Keratinocyte (primary cell): ENCODE results near the gene CHAMP1. TPM values are rescaled to one million over a fixed set of nuclear protein-coding genes. Genes with fewer than 3 reads are reported as not detected.

Experiments
- DNase-seq: peaks from one replicate; pipeline ENCODE4 v3.0.0-alpha.2; 2011; ENCODE audit warnings: low read depth, missing footprints, low spot score
- FAIRE-seq: peaks from 2 replicates; lab custom pipeline; 2011; peaks lifted over from hg19 to GRCh38; lab: Jason Lieb, UNC
- H2AFZ ChIP-seq: 2 replicates; pipeline ENCODE4 v1.6.0; 2012; ENCODE audit warnings: low read length, control low read depth, inconsistent platforms; ENCODE audit not compliant: control insufficient read depth
- H3K27ac ChIP-seq: 2 replicates; pipeline ENCODE4 v1.5.1; 2011; ENCODE audit warnings: low read length; ENCODE audit not compliant: control insufficient read depth, insufficient read depth
- H3K27me3 ChIP-seq: 3 replicates; pipeline ENCODE4 v1.6.0; 2011; ENCODE audit warnings: low read length; ENCODE audit not compliant: control insufficient read depth, insufficient read depth; ENCODE audit errors: extremely low read depth
- H3K36me3 ChIP-seq, 2 experiments: 2 replicates in 1 of 2; 3 replicates in 1 of 2; pipeline ENCODE4 v1.5.1; 2011; ENCODE audit warnings: low read length in 2 of 2, mild to moderate bottlenecking in 1 of 2; ENCODE audit not compliant: control insufficient read depth in 2 of 2, insufficient read depth in 2 of 2; ENCODE audit errors: extremely low read depth in 1 of 2
- H3K4me1 ChIP-seq: 3 replicates; pipeline ENCODE4 v1.5.1; 2011; ENCODE audit warnings: low read length; ENCODE audit not compliant: control insufficient read depth, insufficient read depth; ENCODE audit errors: extremely low read depth
- H3K4me2 ChIP-seq: 3 replicates; pipeline ENCODE4 v1.6.0; 2011; ENCODE audit warnings: low read depth, low read length; ENCODE audit not compliant: control insufficient read depth, insufficient read depth; ENCODE audit errors: extremely low read depth
- H3K4me3 ChIP-seq, 3 experiments: fragments of 200-600 bp in 1 of 3; sonication (generic) in 1 of 3; 2 replicates in 2 of 3; 3 replicates in 1 of 3; pipeline ENCODE4 v1.5.1; 2011 to 2016; ENCODE audit warnings: low read length in 3 of 3, mild to moderate bottlenecking in 3 of 3, control low read depth in 2 of 3, inconsistent platforms in 1 of 3, low read depth in 1 of 3, mixed read lengths in 1 of 3, mixed run types in 1 of 3, moderate library complexity in 1 of 3; ENCODE audit not compliant: control insufficient read depth in 2 of 3, insufficient read depth in 2 of 3; ENCODE audit errors: extremely low read depth in 1 of 3
- H3K79me2 ChIP-seq: 2 replicates; pipeline ENCODE4 v1.6.0; 2012; ENCODE audit warnings: low read length; ENCODE audit not compliant: control insufficient read depth, insufficient read depth
- H3K9ac ChIP-seq: 3 replicates; pipeline ENCODE4 v1.6.0; 2011; ENCODE audit warnings: low read length; ENCODE audit not compliant: control insufficient read depth, insufficient read depth; ENCODE audit errors: extremely low read depth
- H3K9me1 ChIP-seq: 3 replicates; pipeline ENCODE4 v1.6.0; 2011; ENCODE audit warnings: low read length; ENCODE audit not compliant: control insufficient read depth, insufficient read depth; ENCODE audit errors: extremely low read depth
- H3K9me3 ChIP-seq: 2 replicates; pipeline ENCODE4 v1.5.1; 2012; ENCODE audit warnings: low read depth, low read length; ENCODE audit not compliant: control insufficient read depth
- H4K20me1 ChIP-seq: 3 replicates; pipeline ENCODE4 v1.6.0; 2011; ENCODE audit warnings: low read length; ENCODE audit not compliant: control insufficient read depth, insufficient read depth; ENCODE audit errors: extremely low read depth
- CTCF ChIP-seq, 3 experiments: IDR thresholded peaks in 1 of 3; conservative IDR thresholded peaks in 1 of 3; optimal IDR thresholded peaks in 1 of 3; 2 replicates in 2 of 3; 3 replicates in 1 of 3; pipeline versions ENCODE3 to v1.5.1; 2011; ENCODE audit warnings: low read length in 3 of 3, mild to moderate bottlenecking in 3 of 3, moderate library complexity in 2 of 3, control low read depth in 1 of 3, inconsistent platforms in 1 of 3; ENCODE audit not compliant: insufficient read depth in 2 of 3; ENCODE audit errors: extremely low read depth in 1 of 3
- EZH2 ChIP-seq: IDR thresholded peaks from one replicate; pipeline ENCODE4 v1.6.1; 2012; ENCODE audit warnings: inconsistent platforms, mild to moderate bottlenecking, low read length, moderate library complexity
- dilution Hi-C: fragments of 300-500 bp; cut with MboI; formaldehyde crosslinking; loops from one replicate; pipeline ENCODE4 v1.7.0; 2020; ENCODE audit warnings: low sequenced_read_pairs; ENCODE audit not compliant: extremely low pct_ligation_motif_present
- polyA plus RNA-seq, 5 experiments: library from polyadenylated mRNA; depleted of rRNA in 3 of 5; stranded (reverse) in 3 of 5; stranded (forward) in 1 of 5; unstranded in 1 of 5; fragments of >200 nt; gene quantifications; 1 replicate in 1 of 5; 2 replicates in 3 of 5; 3 replicates in 1 of 5; pipeline versions ENCODE4 v1.2.1 to v1.2.3, GENCODE V29; 2011 to 2012; ENCODE audit warnings: missing spikeins in 2 of 5, low read depth in 1 of 5, low replicate concordance in 1 of 5

Gene CHAMP1
- polyA plus RNA-seq, 1 donor (not counting 4 experiments of a cell fraction or from before 2014, with no cell fraction given), result 14.2 TPM

DNA sequence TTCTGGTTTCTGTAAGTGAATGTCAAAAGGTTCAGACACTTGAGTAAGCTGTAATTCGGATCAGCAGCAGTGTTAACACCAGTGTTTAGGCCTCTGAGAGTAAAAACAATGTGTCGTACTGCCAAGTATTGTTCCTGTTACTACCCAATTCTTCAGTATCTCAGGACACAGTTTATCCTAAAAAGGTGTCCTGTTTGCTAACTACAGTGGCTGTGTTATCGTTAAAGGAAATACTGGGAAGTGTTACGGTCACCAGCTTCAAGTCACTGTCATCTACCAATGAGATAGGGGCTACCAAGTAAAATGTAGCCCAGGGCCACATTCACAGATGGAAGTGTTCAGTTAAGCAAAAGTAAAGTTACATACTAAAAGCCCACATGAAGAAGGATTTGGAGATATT, 35.2 kb upstream of the CHAMP1 start:
- peaks cover 16% of the 10 kb centered on the region for H3K79me2 ChIP-seq
- H3K9me3 ChIP-seq, result no peaks in the 10 kb centered on the region
- peaks cover 0 to 7% of the 10 kb centered on the region in 2 experiments for H3K36me3 ChIP-seq
- H3K9me1 ChIP-seq, result no peaks in the 10 kb centered on the region
- H3K4me1 ChIP-seq, result peaks cover 12% of the 10 kb centered on the region
- no peak for FAIRE-seq
- TF ChIP-seq CTCF (optimal IDR thresholded peaks at IDR 0.05 in 1 of 3, IDR thresholded peaks at IDR 0.05 in 1 of 3, conservative IDR thresholded peaks at IDR 0.05 in 1 of 3; ENCODE audit: extremely low read depth in 1 of 3, insufficient read depth in 2 of 3, low read length in 3 of 3) (no peak), EZH2 (no peak)
- no peaks in the 10 kb centered on the region for H4K20me1 ChIP-seq
- H3K27ac ChIP-seq, result no peak overlapping the region
- no peaks in the 10 kb centered on the region for H3K27me3 ChIP-seq
- H3K4me3 ChIP-seq, result no peak overlapping the region
- no peak overlapping the region for H3K4me2 ChIP-seq
- dilution Hi-C loops, result no loop called here
- no peak overlapping the region for H2AFZ ChIP-seq
- DNase-seq, result no peak
- H3K9ac ChIP-seq, result no peak overlapping the region

DNA sequence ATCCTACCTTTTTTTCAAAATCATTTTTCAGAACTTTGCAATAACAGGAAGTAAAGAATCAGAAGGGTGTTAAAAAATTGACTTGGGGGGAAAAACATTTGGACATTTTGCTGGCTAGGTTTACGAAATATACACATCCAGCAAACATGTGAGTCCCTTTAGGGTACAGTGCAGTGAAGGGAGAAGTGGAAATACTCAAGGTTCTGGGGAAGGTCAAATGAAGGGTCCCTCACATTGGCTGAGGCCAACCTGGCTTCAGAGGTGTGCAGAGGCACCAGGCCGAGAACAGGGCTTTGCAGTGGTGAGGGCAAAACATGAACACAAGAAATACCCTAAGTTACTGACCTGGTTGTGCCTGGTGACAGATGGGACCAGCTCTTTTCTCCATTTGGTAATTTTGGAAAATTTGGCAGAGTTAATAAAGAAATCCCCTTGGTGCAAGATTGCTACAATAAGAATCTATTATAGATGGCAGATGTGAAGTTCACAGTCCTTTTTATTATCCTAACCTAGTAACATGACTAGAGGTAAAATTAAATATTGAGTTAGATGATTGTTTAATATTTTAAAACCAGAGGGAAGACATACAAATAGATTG, 34.4 kb upstream of the CHAMP1 start:
- H3K9me3 ChIP-seq, result no peaks in the 10 kb centered on the region
- H3K36me3 ChIP-seq, result peaks cover 4 to 7% of the 10 kb centered on the region in 2 experiments
- H3K27me3 ChIP-seq, result no peaks in the 10 kb centered on the region
- H3K4me2 ChIP-seq, result no peak overlapping the region
- H4K20me1 ChIP-seq, result no peaks in the 10 kb centered on the region
- H3K79me2 ChIP-seq, result peaks cover 23% of the 10 kb centered on the region
- TF ChIP-seq CTCF (optimal IDR thresholded peaks at IDR 0.05 in 1 of 3, IDR thresholded peaks at IDR 0.05 in 1 of 3, conservative IDR thresholded peaks at IDR 0.05 in 1 of 3; ENCODE audit: extremely low read depth in 1 of 3, insufficient read depth in 2 of 3, low read length in 3 of 3) (no peak), EZH2 (no peak)
- H3K4me1 ChIP-seq, result peaks cover 12% of the 10 kb centered on the region
- H2AFZ ChIP-seq, result no peak overlapping the region
- no peak for FAIRE-seq
- peak overlapping the region; percentile 90 for H3K27ac ChIP-seq
- no peaks in the 10 kb centered on the region for H3K9me1 ChIP-seq
- H3K4me3 ChIP-seq, result no peak overlapping the region
- dilution Hi-C loops, result no loop called here
- H3K9ac ChIP-seq, result peak overlapping the region; percentile 93
- no peak for DNase-seq
